Measurements from ENCODE around the gene CCDC110.

DNA sequence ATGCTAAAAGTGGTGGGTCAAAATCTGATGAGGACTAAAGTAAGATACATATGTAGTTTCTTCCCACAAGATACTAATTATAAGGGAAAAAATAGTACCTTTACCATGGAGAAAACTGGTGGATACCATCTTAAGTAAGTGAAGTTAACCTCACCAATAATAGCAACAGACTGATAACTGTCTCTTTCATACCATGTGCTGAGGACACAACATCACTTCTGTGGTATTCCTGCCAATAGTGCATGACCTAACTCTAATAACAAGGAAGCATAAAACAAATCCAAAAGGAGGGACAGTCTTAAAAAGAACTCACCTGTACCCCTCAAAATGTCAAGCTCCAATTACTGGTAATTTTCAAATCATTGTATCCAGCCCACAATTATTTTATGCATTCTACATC lies 54.6 kb downstream of the CCDC110 start:
- TF ChIP-seq, protein P1, sequence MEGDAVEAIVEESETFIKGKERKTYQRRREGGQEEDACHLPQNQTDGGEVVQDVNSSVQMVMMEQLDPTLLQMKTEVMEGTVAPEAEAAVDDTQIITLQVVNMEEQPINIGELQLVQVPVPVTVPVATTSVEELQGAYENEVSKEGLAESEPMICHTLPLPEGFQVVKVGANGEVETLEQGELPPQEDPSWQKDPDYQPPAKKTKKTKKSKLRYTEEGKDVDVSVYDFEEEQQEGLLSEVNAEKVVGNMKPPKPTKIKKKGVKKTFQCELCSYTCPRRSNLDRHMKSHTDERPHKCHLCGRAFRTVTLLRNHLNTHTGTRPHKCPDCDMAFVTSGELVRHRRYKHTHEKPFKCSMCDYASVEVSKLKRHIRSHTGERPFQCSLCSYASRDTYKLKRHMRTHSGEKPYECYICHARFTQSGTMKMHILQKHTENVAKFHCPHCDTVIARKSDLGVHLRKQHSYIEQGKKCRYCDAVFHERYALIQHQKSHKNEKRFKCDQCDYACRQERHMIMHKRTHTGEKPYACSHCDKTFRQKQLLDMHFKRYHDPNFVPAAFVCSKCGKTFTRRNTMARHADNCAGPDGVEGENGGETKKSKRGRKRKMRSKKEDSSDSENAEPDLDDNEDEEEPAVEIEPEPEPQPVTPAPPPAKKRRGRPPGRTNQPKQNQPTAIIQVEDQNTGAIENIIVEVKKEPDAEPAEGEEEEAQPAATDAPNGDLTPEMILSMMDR (IDR thresholded peaks at IDR 0.05; ENCODE audit: insufficient read depth, low read length), result no peak
- TF ChIP-seq GABPA (IDR thresholded peaks at IDR 0.05; ENCODE audit: low read depth), result no peak
